T-helper 17 cell (primary cell): ENCODE measurements around the gene SHOC2. TPM values are rescaled to one million over a fixed set of nuclear protein-coding genes. Genes with fewer than 3 reads are reported as not detected.

Experiments
- ATAC-seq: fragments of 150-1000 bp; cut with Tn5 transposase; 2 replicates; pipeline ENCODE4 v1.10.0; 2021; ENCODE audit warnings: mild to moderate bottlenecking, moderate library complexity
- DNase-seq, 3 donors: peaks; one replicate each; pipeline versions ENCODE4 v3.0.0 to v3.0.0-alpha.2; 2020 to 2021
- H3K9me3 ChIP-seq: one replicate; pipeline ENCODE4 v1.7.0; 2013; ENCODE audit warnings: low read length, mild to moderate bottlenecking; ENCODE audit not compliant: control insufficient read depth, poor library complexity, severe bottlenecking
- H3K27ac Mint-ChIP-seq: one replicate; pipeline ENCODE4 v1.8.0; 2022; ENCODE audit warnings: mild to moderate bottlenecking, moderate library complexity, mixed read lengths
- H3K27me3 Mint-ChIP-seq: one replicate; pipeline ENCODE4 v1.8.0; 2022; ENCODE audit warnings: mixed read lengths
- H3K36me3 Mint-ChIP-seq: one replicate; pipeline ENCODE4 v1.8.0; 2022; ENCODE audit warnings: low read depth, mixed read lengths
- H3K4me1 Mint-ChIP-seq: one replicate; pipeline ENCODE4 v1.8.0; 2022; ENCODE audit warnings: mild to moderate bottlenecking, mixed read lengths
- H3K4me3 Mint-ChIP-seq: one replicate; pipeline ENCODE4 v1.8.0; 2022; ENCODE audit warnings: mild to moderate bottlenecking, moderate library complexity, mixed read lengths
- total RNA-seq, 4 donors: library from RNA in 2 of 4; stranded (reverse) in 2 of 4; gene quantifications; one replicate each; pipeline ENCODE4 v1.2.3 and lab custom pipeline; 2022 to 2026

SHOC2 gene
- total RNA-seq (10 to 100 TPM; 68.0 to 71.1 TPM), total RNA-seq (lab: John Stamatoyannopoulos, UW) (80.7 to 89.8 reads per million in 2 donors)

GRCh38 chr10:110919349-110919931, at the start of gene SHOC2:
Gene SHOC2, plus strand, starts transcription at chr10:110919604. Its CDS starts 44,755 bp downstream, at chr10:110964359.
- Mint-ChIP-seq H3K27ac (peak within 1 kb of the TSS; percentile 100), H3K27me3 (no peaks in the 10 kb centered on the region), H3K4me3 (peak within 1 kb of the TSS; percentile 98), H3K36me3 (peaks cover 4% of the 10 kb centered on the region), H3K4me1 (peaks cover 29% of the 10 kb centered on the region)
- peak; percentile 94 to 98 (median 95) for DNase-seq
- H3K9me3 ChIP-seq: no peaks in the 10 kb centered on the region
- ATAC-seq: peak; percentile 50

- no peak for ATAC-seq
- Mint-ChIP-seq H3K4me3 (peak overlapping the region; percentile 92), H3K4me1 (peaks cover 50% of the 10 kb centered on the region), H3K36me3 (peaks cover 3% of the 10 kb centered on the region), H3K27me3 (no peaks in the 10 kb centered on the region), H3K27ac (peak overlapping the region; percentile 100)
- no peaks in the 10 kb centered on the region for H3K9me3 ChIP-seq
- no peak for DNase-seq
Measured at GRCh38 chr10:110870823-110871297, 48.5 kb upstream of the SHOC2 start.

- H3K9me3 ChIP-seq: no peaks in the 10 kb centered on the region
- peaks cover 45% of the 10 kb centered on the region for H3K4me1 Mint-ChIP-seq
- peaks cover 3% of the 10 kb centered on the region for H3K36me3 Mint-ChIP-seq
- H3K27ac Mint-ChIP-seq: peak within 1 kb of the TSS; percentile 100
- no peaks in the 10 kb centered on the region for H3K27me3 Mint-ChIP-seq
- H3K4me3 Mint-ChIP-seq: peak within 1 kb of the TSS; percentile 92
- ATAC-seq: peak; percentile 75
- peak; percentile 92 to 93 (median 93) for DNase-seq
Measured at GRCh38 chr10:110871298-110872084, 47.9 kb upstream of the SHOC2 start, which contains the start of gene PDCD4. Gene PDCD4, plus strand, starts transcription at chr10:110871928. Its CDS starts 4,100 bp downstream, at chr10:110876028.

- H3K27ac Mint-ChIP-seq: peak overlapping the region; percentile 100
Measured at GRCh38 chr10:110872145-110872983, 47.0 kb upstream of the SHOC2 start.

DNA sequence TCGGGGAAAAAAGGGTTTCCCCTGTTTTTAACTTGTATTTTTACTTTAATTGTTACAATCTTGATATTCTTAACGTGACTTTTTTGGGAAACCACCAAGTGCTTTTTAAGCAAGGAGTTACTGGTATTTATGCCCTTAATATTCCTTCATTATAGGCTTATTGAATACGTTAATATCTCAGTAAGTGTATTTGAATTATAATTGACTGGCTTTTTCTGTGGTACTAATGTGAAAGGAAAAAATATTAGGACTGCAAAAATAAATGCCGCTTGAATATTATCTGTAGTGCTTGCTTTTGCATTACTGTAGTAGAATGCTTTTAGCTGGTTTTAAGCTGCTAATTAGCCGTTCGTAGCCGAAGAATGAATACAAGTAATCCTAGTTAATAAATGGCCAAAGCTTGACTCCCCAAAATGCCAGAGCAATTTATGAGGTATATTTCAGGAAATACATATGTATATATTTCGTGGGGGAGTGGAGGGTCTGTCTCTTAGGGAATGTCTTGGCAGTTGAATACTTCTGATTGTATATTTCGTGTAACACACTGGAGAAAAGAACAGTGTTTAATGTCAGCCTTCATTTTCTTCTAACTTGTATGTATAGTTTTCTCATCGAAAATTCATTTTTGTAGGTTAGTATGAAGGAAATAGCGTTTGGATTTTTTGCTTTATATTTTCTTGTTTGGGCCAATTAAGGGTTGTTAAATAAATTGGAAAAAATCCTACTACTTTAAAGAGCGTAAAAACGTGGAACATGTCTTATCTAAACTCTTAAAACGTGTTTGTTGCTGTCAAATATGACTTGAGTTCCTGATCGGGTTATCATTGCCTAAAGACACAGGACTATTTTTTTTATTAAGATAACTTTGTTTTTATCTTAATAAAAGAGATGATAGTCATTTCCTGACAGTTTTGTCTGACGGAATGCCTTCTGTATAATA, 46.1 kb upstream of the SHOC2 start:
- ATAC-seq (no peak), DNase-seq (no peak)
- Mint-ChIP-seq H3K27ac (peak overlapping the region; percentile 100), H3K27me3 (no peaks in the 10 kb centered on the region), H3K4me3 (peak overlapping the region; percentile 92), H3K36me3 (peaks cover 3% of the 10 kb centered on the region), H3K4me1 (peaks cover 41% of the 10 kb centered on the region)
- H3K9me3 ChIP-seq: no peaks in the 10 kb centered on the region

More at GRCh38 chr10:110872145-110872983, 47.0 kb upstream of the SHOC2 start:
- H3K4me1 Mint-ChIP-seq: peaks cover 39% of the 10 kb centered on the region
- no peaks in the 10 kb centered on the region for H3K9me3 ChIP-seq
- ATAC-seq: peak; percentile 75
- peaks cover 3% of the 10 kb centered on the region for H3K36me3 Mint-ChIP-seq
- peak overlapping the region; percentile 92 for H3K4me3 Mint-ChIP-seq
- DNase-seq: peak; percentile 59 to 79 (median 70)
- no peaks in the 10 kb centered on the region for H3K27me3 Mint-ChIP-seq

- H3K36me3 Mint-ChIP-seq: peaks cover 6% of the 10 kb centered on the region
- peak overlapping the region; percentile 100 for H3K27ac Mint-ChIP-seq
- H3K9me3 ChIP-seq: no peaks in the 10 kb centered on the region
Measured at GRCh38 chr10:110873951-110874350, 45.5 kb upstream of the SHOC2 start.

DNA sequence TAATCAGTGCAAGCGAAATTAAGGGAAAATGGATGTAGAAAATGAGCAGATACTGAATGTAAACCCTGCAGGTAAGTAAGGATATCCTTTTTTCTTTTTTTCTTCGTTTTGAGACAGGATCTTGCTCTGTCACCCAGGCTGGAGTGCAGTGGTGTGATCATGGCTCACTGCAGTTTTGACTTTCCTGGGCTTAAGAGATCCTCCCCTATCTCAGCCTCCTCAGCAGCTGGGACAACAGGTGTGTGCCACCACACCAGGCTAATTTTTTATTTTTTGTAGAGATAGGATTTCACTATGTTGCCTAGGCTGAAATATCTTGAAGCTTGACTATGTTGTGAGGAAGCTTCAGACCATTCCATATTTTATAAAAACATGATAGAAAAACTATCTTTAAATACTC, 43.4 kb upstream of the SHOC2 start:
- DNase-seq (no peak), ATAC-seq (no peak)
- H3K4me1 Mint-ChIP-seq: peaks cover 40% of the 10 kb centered on the region
- no peaks in the 10 kb centered on the region for H3K9me3 ChIP-seq
- peaks cover 9% of the 10 kb centered on the region for H3K36me3 Mint-ChIP-seq
- H3K27ac Mint-ChIP-seq: peak overlapping the region; percentile 82
- peak overlapping the region; percentile 52 for H3K4me3 Mint-ChIP-seq
- H3K27me3 Mint-ChIP-seq: no peaks in the 10 kb centered on the region

More at GRCh38 chr10:110873951-110874350, 45.5 kb upstream of the SHOC2 start:
- peaks cover 44% of the 10 kb centered on the region for H3K4me1 Mint-ChIP-seq
- DNase-seq (no peak), ATAC-seq (no peak)
- peak overlapping the region; percentile 82 for H3K4me3 Mint-ChIP-seq
- H3K27me3 Mint-ChIP-seq: no peaks in the 10 kb centered on the region

DNA sequence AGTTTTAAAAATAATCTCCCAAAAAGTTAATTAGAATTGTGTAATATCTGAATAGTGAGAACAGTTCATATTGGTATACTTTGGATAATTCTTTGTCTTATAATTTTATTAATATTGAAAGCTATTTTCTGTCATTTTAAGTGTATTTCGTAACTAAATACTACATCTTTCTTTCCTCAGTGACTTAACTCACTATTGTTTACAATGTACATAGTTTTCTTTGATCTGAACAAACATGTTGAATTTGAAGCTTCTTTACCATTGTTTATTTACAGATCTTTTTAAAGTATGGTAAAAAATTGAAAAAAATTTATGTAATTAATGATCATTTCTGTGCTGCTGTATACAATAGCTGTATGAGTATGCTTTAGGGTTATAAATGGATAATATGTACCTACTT, 42.6 kb upstream of the SHOC2 start:
- Mint-ChIP-seq H3K27ac (peak overlapping the region; percentile 93), H3K36me3 (peaks cover 10% of the 10 kb centered on the region), H3K4me1 (peaks cover 40% of the 10 kb centered on the region), H3K4me3 (no peak overlapping the region), H3K27me3 (no peaks in the 10 kb centered on the region)
- H3K9me3 ChIP-seq: no peaks in the 10 kb centered on the region
- no peak for ATAC-seq
- no peak for DNase-seq

- DNase-seq: no peak
- peak overlapping the region; percentile 41 for H3K4me3 Mint-ChIP-seq
- no peaks in the 10 kb centered on the region for H3K27me3 Mint-ChIP-seq
- H3K36me3 Mint-ChIP-seq: peaks cover 13% of the 10 kb centered on the region
- no peaks in the 10 kb centered on the region for H3K9me3 ChIP-seq
- H3K27ac Mint-ChIP-seq: peak overlapping the region; percentile 93
- peaks cover 54% of the 10 kb centered on the region for H3K4me1 Mint-ChIP-seq
- ATAC-seq: peak; percentile 21
Measured at GRCh38 chr10:110880012-110880411, 39.4 kb upstream of the SHOC2 start.

DNA sequence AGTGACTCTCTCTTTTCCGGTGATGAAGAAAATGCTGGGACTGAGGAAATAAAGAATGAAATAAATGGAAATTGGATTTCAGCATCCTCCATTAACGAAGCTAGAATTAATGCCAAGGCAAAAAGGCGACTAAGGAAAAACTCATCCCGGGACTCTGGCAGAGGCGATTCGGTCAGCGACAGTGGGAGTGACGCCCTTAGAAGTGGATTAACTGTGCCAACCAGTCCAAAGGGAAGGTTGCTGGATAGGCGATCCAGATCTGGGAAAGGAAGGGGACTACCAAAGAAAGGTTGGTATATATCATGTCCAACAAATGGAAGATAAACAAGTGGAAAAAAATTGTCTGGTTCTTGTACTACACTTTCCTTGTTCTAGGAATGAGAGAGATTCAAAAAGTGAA, 38.2 kb upstream of the SHOC2 start:
- H3K27ac Mint-ChIP-seq: peak overlapping the region; percentile 93

DNA sequence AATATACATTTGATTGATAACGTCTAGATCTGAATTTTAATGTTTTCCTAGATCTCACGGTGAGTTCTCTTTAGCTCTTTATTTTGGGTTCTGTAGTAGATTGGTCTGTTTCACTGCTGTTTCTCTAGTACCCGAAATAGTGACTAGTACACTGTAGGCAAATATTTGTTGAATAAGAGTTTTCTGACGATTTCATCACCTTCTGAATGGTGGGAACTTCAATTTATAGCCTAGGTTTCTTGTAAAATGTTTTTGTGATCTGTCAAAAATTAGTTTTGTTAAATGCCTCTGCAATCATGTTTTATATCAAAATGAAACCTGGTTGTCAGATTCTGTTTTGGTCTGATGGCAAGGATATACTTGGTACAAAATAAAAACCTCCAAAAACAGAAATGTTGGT, 37.5 kb upstream of the SHOC2 start:
- no peak for ATAC-seq
- H3K27me3 Mint-ChIP-seq: no peaks in the 10 kb centered on the region
- peak overlapping the region; percentile 39 for H3K4me3 Mint-ChIP-seq

More for the DNA sequence above, 38.2 kb upstream of the SHOC2 start:
- H3K36me3 Mint-ChIP-seq: peaks cover 17% of the 10 kb centered on the region
- H3K27me3 Mint-ChIP-seq: no peaks in the 10 kb centered on the region
- no peaks in the 10 kb centered on the region for H3K9me3 ChIP-seq
- no peak for ATAC-seq
- peak overlapping the region; percentile 53 for H3K4me3 Mint-ChIP-seq
- DNase-seq: no peak
- H3K4me1 Mint-ChIP-seq: peaks cover 57% of the 10 kb centered on the region

DNA sequence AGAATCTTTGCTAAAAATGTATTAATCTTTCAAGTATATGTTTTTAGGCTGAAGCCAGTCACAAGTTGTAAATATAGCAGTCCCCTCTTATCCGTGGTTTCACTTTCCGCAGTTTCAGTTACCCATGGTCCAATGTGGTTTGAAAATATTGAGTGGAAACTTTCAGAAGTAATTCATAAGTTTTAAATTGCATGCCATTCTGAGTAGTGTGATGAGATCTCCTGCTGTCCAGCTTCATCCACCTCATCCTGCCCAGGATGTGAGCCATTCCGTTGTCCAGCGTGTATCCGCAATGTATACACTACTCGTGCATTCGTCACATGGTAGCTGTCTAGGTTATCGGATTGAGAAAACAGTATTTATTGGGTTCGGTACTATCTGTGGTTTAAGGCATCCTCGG, 35.5 kb upstream of the SHOC2 start:
- peaks cover 15% of the 10 kb centered on the region for H3K36me3 Mint-ChIP-seq
- peaks cover 48% of the 10 kb centered on the region for H3K4me1 Mint-ChIP-seq
- DNase-seq: no peak
- H3K27me3 Mint-ChIP-seq: no peaks in the 10 kb centered on the region
- no peak for ATAC-seq
- H3K9me3 ChIP-seq: no peaks in the 10 kb centered on the region
- peak overlapping the region; percentile 81 for H3K27ac Mint-ChIP-seq
- peak overlapping the region; percentile 71 for H3K4me3 Mint-ChIP-seq

More for the DNA sequence above, 37.5 kb upstream of the SHOC2 start:
- no peak for DNase-seq
- H3K36me3 Mint-ChIP-seq: peaks cover 18% of the 10 kb centered on the region
- H3K27ac Mint-ChIP-seq: peak overlapping the region; percentile 93
- H3K9me3 ChIP-seq: no peaks in the 10 kb centered on the region
- H3K4me1 Mint-ChIP-seq: peaks cover 58% of the 10 kb centered on the region
